Urinary bladder (tissue), 4 donors: Measurements from ENCODE around the gene TFAP2E. TPM values are rescaled to one million over a fixed set of nuclear protein-coding genes. Genes with fewer than 3 reads are reported as not detected.

Source experiments
- DNase-seq: peaks from one replicate; pipeline ENCODE4 v3.0.0-alpha.2; 2015; ENCODE audit errors: extremely low spot score
- H3K27ac ChIP-seq: one replicate; pipeline ENCODE4 v1.5.1; 2013; ENCODE audit warnings: low read depth, mild to moderate bottlenecking, moderate library complexity
- H3K36me3 ChIP-seq: one replicate; pipeline ENCODE4 v1.6.1; 2013; ENCODE audit warnings: mild to moderate bottlenecking, moderate library complexity; ENCODE audit not compliant: insufficient read depth
- H3K4me1 ChIP-seq: one replicate; pipeline ENCODE4 v1.6.1; 2013; ENCODE audit warnings: mild to moderate bottlenecking, moderate library complexity; ENCODE audit not compliant: insufficient read depth
- H3K4me3 ChIP-seq: one replicate; pipeline ENCODE4 v1.5.1; 2013; ENCODE audit warnings: low read depth, low read length
- WGBS: extraction: QIAGEN DNeasy Blood & Tissue Kit; methylation state at CpG from one replicate; pipeline ENCODE4 v1.1.7; 2013; 5-methylcytosine and 5-hydroxymethylcytosine counted together
- polyA plus RNA-seq: library from polyadenylated mRNA; stranded (reverse); fragments of 200-250 nt; gene quantifications from one replicate; pipeline ENCODE4 v1.2.3, GENCODE V29; 2013
- total RNA-seq: library from RNA; depleted of rRNA; stranded (reverse); fragments of >200 nt; gene quantifications from one replicate; pipeline ENCODE4 v1.2.3, GENCODE V29; 2014
- donor health status: healthy with polysubstance abuse.
- donor health status: healthy.

The TFAP2E gene
- total and polyA plus RNA-seq, 2 donors, result 0.58 TPM; not detected in 1

DNA sequence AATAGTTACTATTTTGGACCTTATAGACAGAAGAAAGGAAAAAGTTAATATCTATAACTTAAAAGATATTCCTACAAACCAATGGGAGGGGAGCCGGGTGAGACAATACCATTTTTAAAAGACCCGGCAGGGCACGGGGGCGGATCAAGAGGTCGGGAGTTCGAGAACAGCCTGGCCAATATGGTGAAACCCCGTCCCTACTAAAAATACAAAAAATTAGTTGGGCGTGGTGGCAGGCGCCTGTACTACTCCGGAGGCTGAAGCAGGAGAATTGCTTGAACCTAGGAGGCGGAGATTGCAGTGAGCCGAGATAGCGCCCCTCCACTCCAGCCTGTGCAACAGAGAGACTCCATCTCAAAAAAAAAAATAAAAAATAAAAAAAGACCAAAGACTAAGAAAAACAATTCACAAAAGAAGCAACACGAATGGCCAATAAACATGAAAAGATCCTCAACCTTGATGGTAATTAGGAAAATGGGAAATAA is 69.4 kb downstream of the TFAP2E start:
- no peak for DNase-seq
- Histone ChIP-seq H3K4me3 (peak overlapping the region; percentile 88), H3K4me1 (no peaks in the 10 kb centered on the region), H3K27ac (no peak overlapping the region), H3K36me3 (no peaks in the 10 kb centered on the region)
- WGBS, result 38% methylated on average over 14 of the region's 14 CpGs

DNA sequence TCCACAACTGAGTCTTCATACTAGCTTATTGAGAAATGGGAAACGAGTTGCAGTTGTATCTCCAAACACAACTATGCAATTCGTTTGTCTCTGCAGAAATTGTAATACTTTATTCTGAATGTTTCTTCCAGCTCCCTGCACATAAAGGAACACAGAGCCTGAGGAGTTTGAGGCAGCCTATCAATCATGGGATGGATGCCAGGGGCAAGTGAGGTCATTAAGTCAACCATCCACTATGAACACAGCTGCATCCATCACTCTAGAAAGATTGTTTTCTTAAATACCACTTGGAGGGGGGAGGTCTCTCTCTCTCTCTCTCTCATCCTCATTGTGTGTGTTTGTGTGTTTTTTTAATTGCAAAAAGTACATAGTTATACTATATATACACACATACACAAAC is 71.1 kb downstream of the TFAP2E start:
- H3K4me3 ChIP-seq, result no peak overlapping the region
- DNase-seq, result no peak
- H3K4me1 ChIP-seq, result no peaks in the 10 kb centered on the region
- WGBS, result 36% methylated on average over 2 of the region's 2 CpGs
- no peaks in the 10 kb centered on the region for H3K36me3 ChIP-seq
- H3K27ac ChIP-seq, result no peak overlapping the region

Other genes with a start within 250 kb of the TFAP2E start
- 60.0 TPM for gene KIAA0319L, start 15.9 kb upstream of the TFAP2E start, total RNA-seq
- 18.3 TPM for gene KIAA0319L, start 15.9 kb upstream of the TFAP2E start, polyA plus RNA-seq
- gene NCDN, start 15.5 kb upstream of the TFAP2E start, total RNA-seq, result 9.1 TPM
- 27.9 TPM for gene NCDN, start 15.5 kb upstream of the TFAP2E start, polyA plus RNA-seq
- 20.8 TPM for gene PSMB2, start 68.2 kb downstream of the TFAP2E start, total RNA-seq
- gene PSMB2, start 68.2 kb downstream of the TFAP2E start, polyA plus RNA-seq, result 46.1 TPM
- 12.0 TPM for gene C1orf216, start 145.6 kb downstream of the TFAP2E start, total RNA-seq
- gene C1orf216, start 145.6 kb downstream of the TFAP2E start, polyA plus RNA-seq, result 20.4 TPM
- 10.4 TPM for gene CLSPN, start 196.7 kb downstream of the TFAP2E start, total RNA-seq
- 0.25 TPM for gene CLSPN, start 196.7 kb downstream of the TFAP2E start, polyA plus RNA-seq
- gene AGO4, start 234.7 kb downstream of the TFAP2E start, total RNA-seq, result 31.7 TPM
- 11.2 TPM for gene AGO4, start 234.7 kb downstream of the TFAP2E start, polyA plus RNA-seq